Liver (tissue), 9 donors: Measurements from ENCODE around the gene RASL11A. TPM values are rescaled to one million over a fixed set of nuclear protein-coding genes. Genes with fewer than 3 reads are reported as not detected.
A peak's percentile ranks its signal among the peaks of the same experiment; 100 is the strongest.

Experiments
- DNase-seq: peaks from one replicate; pipeline ENCODE4 v3.0.0-alpha.2; 2017; ENCODE audit warnings: low spot score
- H3K27ac ChIP-seq, 2 donors: one replicate each; pipeline ENCODE4 v1.7.0; 2013; ENCODE audit warnings: inconsistent platforms in 2 of 2, low read length in 2 of 2, control low read depth in 1 of 2, low read depth in 1 of 2, mild to moderate bottlenecking in 1 of 2
- H3K27me3 ChIP-seq, 4 donors: one replicate each; pipeline versions ENCODE4 v1.6.1 to v1.7.0; 2013; ENCODE audit warnings: low read length in 3 of 4, inconsistent platforms in 1 of 4, mild to moderate bottlenecking in 1 of 4, moderate library complexity in 1 of 4; ENCODE audit not compliant: control insufficient read depth in 4 of 4, insufficient read depth in 4 of 4
- H3K36me3 ChIP-seq, 4 donors: one replicate each; pipeline versions ENCODE4 v1.6.1 to v1.7.0; 2013; ENCODE audit warnings: low read length in 3 of 4, mild to moderate bottlenecking in 3 of 4, low read depth in 1 of 4, moderate library complexity in 1 of 4; ENCODE audit not compliant: control insufficient read depth in 4 of 4, insufficient read depth in 3 of 4
- H3K4me1 ChIP-seq, 4 donors: one replicate each; pipeline versions ENCODE4 v1.6.1 to v1.7.0; 2013; ENCODE audit warnings: low read length in 3 of 4, mild to moderate bottlenecking in 3 of 4, moderate library complexity in 1 of 4; ENCODE audit not compliant: control insufficient read depth in 4 of 4, insufficient read depth in 4 of 4
- H3K4me3 ChIP-seq, 3 donors: one replicate each; pipeline versions ENCODE4 v1.6.1 to v1.7.0; 2013; ENCODE audit warnings: low read length in 3 of 3, control low read depth in 1 of 3, low read depth in 1 of 3, mild to moderate bottlenecking in 1 of 3
- H3K9ac ChIP-seq, 2 donors: one replicate each; pipeline ENCODE4 v1.7.0; 2013; ENCODE audit warnings: low read length in 2 of 2, mild to moderate bottlenecking in 2 of 2, moderate library complexity in 2 of 2, control low read depth in 1 of 2, low read depth in 1 of 2
- H3K9me3 ChIP-seq, 4 donors: one replicate each; pipeline versions ENCODE4 v1.6.1 to v1.7.0; 2013; ENCODE audit warnings: low read length in 3 of 4; ENCODE audit not compliant: control insufficient read depth in 4 of 4
- EGR1 ChIP-seq, 2 donors: IDR thresholded peaks; 2 replicates each; pipeline ENCODE4 v1.6.1; 2016 to 2018; ENCODE audit warnings: antibody characterized with exemption in 2 of 2, low read depth in 2 of 2
- FOXA1 ChIP-seq: IDR thresholded peaks from 2 replicates; pipeline ENCODE4 v1.6.1; 2016; ENCODE audit warnings: antibody characterized with exemption
- FOXA2 ChIP-seq: IDR thresholded peaks from 2 replicates; pipeline ENCODE4 v1.6.1; 2016; ENCODE audit warnings: antibody characterized with exemption
- GABPA ChIP-seq, 2 donors: IDR thresholded peaks in 1 of 2; conservative IDR thresholded peaks in 1 of 2; 2 replicates each; pipeline ENCODE4 v1.6.1; 2016; ENCODE audit warnings: antibody characterized with exemption in 2 of 2, mild to moderate bottlenecking in 1 of 2, moderate library complexity in 1 of 2
- HNF4A ChIP-seq, 2 donors: conservative IDR thresholded peaks; 2 replicates each; pipeline ENCODE4 v1.6.1; 2016; ENCODE audit warnings: antibody characterized with exemption in 2 of 2, mild to moderate bottlenecking in 2 of 2
- HNF4G ChIP-seq: IDR thresholded peaks from 2 replicates; pipeline ENCODE4 v1.6.1; 2016; ENCODE audit warnings: antibody characterized with exemption
- JUND ChIP-seq, 2 donors: IDR thresholded peaks; 2 replicates each; pipeline ENCODE4 v1.6.1; 2016; ENCODE audit warnings: antibody characterized with exemption in 2 of 2
- NR2F2 ChIP-seq: IDR thresholded peaks from 2 replicates; pipeline ENCODE4 v1.6.1; 2016; ENCODE audit warnings: antibody characterized with exemption
- RAD21 ChIP-seq, 2 donors: IDR thresholded peaks; 2 replicates each; pipeline ENCODE4 v1.6.1; 2016; ENCODE audit warnings: antibody characterized with exemption in 2 of 2, mild to moderate bottlenecking in 2 of 2
- RXRA ChIP-seq, 2 donors: IDR thresholded peaks; 2 replicates each; pipeline ENCODE4 v1.6.1; 2017 to 2018; ENCODE audit warnings: antibody characterized with exemption in 2 of 2, mild to moderate bottlenecking in 1 of 2
- SP1 ChIP-seq: IDR thresholded peaks from 2 replicates; pipeline ENCODE4 v1.6.1; 2018; ENCODE audit warnings: antibody characterized with exemption, mild to moderate bottlenecking
- TAF1 ChIP-seq: conservative IDR thresholded peaks from 2 replicates; pipeline ENCODE4 v1.6.1; 2016; ENCODE audit warnings: antibody characterized with exemption, mild to moderate bottlenecking
- YY1 ChIP-seq: IDR thresholded peaks from 2 replicates; pipeline ENCODE4 v1.6.1; 2016; ENCODE audit warnings: antibody characterized with exemption, mild to moderate bottlenecking
- ZBTB33 ChIP-seq: IDR thresholded peaks from 2 replicates; pipeline ENCODE4 v1.6.1; 2016; ENCODE audit warnings: antibody characterized with exemption
- WGBS: extraction: QIAGEN DNeasy Blood & Tissue Kit; methylation state at CpG from one replicate; pipeline ENCODE4 v1.1.7; 2013; 5-methylcytosine and 5-hydroxymethylcytosine counted together
- polyA plus RNA-seq, 2 donors: library from polyadenylated mRNA; stranded (reverse) in 1 of 2; unstranded in 1 of 2; fragments of 200-250 nt in 1 of 2; fragments of >200 nt in 1 of 2; fragmentation: Nextera tagmentation in 1 of 2; extraction: Ambion mirVana in 1 of 2; gene quantifications; one replicate each; pipeline versions ENCODE4 v1.2.1 to v1.2.3, GENCODE V29; 2013 to 2015
- total RNA-seq, 2 donors: library from RNA; depleted of rRNA; stranded (reverse); fragments of >200 nt; gene quantifications; one replicate each; pipeline ENCODE4 v1.2.3, GENCODE V29; 2014
- TF ChIP-seq, protein P1 (sequence below): IDR thresholded peaks from 2 replicates; pipeline ENCODE4 v1.6.1; 2016; ENCODE audit warnings: antibody characterized with exemption
- TF ChIP-seq, protein P2 (sequence below): IDR thresholded peaks from 2 replicates; pipeline ENCODE4 v1.6.1; 2016; ENCODE audit warnings: antibody characterized with exemption
- TF ChIP-seq, protein P3 (sequence below): fragments of 150-350 bp; IDR thresholded peaks from 2 replicates; pipeline ENCODE4 v1.5.1; 2017; ENCODE audit warnings: improper control_type of control experiment, low read depth, low read length; ENCODE audit not compliant: missing input control
- TF ChIP-seq, protein P4 (sequence below): IDR thresholded peaks from 2 replicates; pipeline ENCODE4 v1.6.1; 2016; ENCODE audit warnings: antibody characterized with exemption, mild to moderate bottlenecking
- donor health status: healthy.
- donor health status: healthy.
- donor health status: healthy.
- donor health status: healthy.
- donor health status: healthy.

RASL11A gene
- total and polyA plus RNA-seq, 4 donors, result 2.5 to 5.6 (median 4.0) TPM

GRCh38 chr13:27242702-27243101 lies 27.9 kb upstream of the RASL11A start:
- no peak overlapping the region for H3K4me3 ChIP-seq
- WGBS, result 91% methylated on average over 5 of the region's 5 CpGs
- no peak overlapping the region for H3K27ac ChIP-seq
- peak; percentile 74 for DNase-seq
- no peaks in the 10 kb centered on the region for H3K27me3 ChIP-seq
- no peaks in the 10 kb centered on the region for H3K4me1 ChIP-seq
- H3K36me3 ChIP-seq, result no peaks in the 10 kb centered on the region
- H3K9ac ChIP-seq, result no peak overlapping the region
- TF ChIP-seq NR2F2 (no peak), RXRA (IDR thresholded peaks at IDR 0.05) (no peak), GABPA (IDR thresholded peaks at IDR 0.05 in 1 of 2, conservative IDR thresholded peaks at IDR 0.05 in 1 of 2) (no peak), TAF1 (no peak), HNF4A (conservative IDR thresholded peaks at IDR 0.05) (no peak), FOXA1 (no peak), JUND (IDR thresholded peaks at IDR 0.05) (no peak)
- TF ChIP-seq, protein P1, sequence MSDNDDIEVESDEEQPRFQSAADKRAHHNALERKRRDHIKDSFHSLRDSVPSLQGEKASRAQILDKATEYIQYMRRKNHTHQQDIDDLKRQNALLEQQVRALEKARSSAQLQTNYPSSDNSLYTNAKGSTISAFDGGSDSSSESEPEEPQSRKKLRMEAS, result no peak
- TF ChIP-seq, protein P2, sequence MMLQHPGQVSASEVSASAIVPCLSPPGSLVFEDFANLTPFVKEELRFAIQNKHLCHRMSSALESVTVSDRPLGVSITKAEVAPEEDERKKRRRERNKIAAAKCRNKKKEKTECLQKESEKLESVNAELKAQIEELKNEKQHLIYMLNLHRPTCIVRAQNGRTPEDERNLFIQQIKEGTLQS, result no peak
- H3K9me3 ChIP-seq, result no peaks in the 10 kb centered on the region

- no peaks in the 10 kb centered on the region for H3K36me3 ChIP-seq
- H3K9ac ChIP-seq, result no peak overlapping the region
- H3K27ac ChIP-seq, result no peak overlapping the region
- H3K9me3 ChIP-seq, result no peaks in the 10 kb centered on the region
- WGBS, result 91% methylated on average over 7 of the region's 7 CpGs
- H3K4me1 ChIP-seq, result peaks cover 0 to 7% (median 1%) of the 10 kb centered on the region in 4 donors
- TF ChIP-seq HNF4G, result no peak
- no peak for DNase-seq
- no peak overlapping the region for H3K4me3 ChIP-seq
- no peaks in the 10 kb centered on the region for H3K27me3 ChIP-seq
Observed at GRCh38 chr13:27245610-27246009, 25.0 kb upstream of the RASL11A start.

DNA sequence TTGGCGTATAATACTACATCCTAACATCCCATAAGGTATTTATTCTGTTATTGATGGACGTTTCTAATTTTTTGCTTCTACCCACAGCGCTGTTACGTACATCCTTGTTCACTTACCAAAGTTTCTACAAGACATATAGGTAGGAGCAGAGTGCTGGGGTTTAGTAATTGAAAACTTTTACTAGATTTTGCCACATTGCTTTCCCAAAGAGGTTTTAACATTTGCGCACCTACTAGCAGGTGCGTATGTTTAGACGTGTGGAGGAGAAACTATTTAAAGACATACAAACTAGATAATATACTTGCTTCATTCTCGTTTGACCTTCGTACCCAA lies 19.8 kb upstream of the RASL11A start:
- H3K4me3 ChIP-seq, result peak overlapping the region; percentile 92 to 99 (median 97)
- under 1% methylated on average over 9 of the region's 9 CpGs for WGBS
- peak overlapping the region; percentile 98 to 99 for H3K9ac ChIP-seq
- H3K27me3 ChIP-seq, result no peaks in the 10 kb centered on the region
- DNase-seq, result no peak
- peaks cover 7 to 9% (median 8%) of the 10 kb centered on the region in 4 donors for H3K36me3 ChIP-seq
- peaks cover 8 to 31% (median 15%) of the 10 kb centered on the region in 4 donors for H3K4me1 ChIP-seq
- H3K27ac ChIP-seq, result peak overlapping the region; percentile 95 to 99
- no peak for TF ChIP-seq GABPA (IDR thresholded peaks at IDR 0.05 in 1 of 2, conservative IDR thresholded peaks at IDR 0.05 in 1 of 2)
- no peak for TF ChIP-seq JUND (IDR thresholded peaks at IDR 0.05)
- TF ChIP-seq, protein P3, sequence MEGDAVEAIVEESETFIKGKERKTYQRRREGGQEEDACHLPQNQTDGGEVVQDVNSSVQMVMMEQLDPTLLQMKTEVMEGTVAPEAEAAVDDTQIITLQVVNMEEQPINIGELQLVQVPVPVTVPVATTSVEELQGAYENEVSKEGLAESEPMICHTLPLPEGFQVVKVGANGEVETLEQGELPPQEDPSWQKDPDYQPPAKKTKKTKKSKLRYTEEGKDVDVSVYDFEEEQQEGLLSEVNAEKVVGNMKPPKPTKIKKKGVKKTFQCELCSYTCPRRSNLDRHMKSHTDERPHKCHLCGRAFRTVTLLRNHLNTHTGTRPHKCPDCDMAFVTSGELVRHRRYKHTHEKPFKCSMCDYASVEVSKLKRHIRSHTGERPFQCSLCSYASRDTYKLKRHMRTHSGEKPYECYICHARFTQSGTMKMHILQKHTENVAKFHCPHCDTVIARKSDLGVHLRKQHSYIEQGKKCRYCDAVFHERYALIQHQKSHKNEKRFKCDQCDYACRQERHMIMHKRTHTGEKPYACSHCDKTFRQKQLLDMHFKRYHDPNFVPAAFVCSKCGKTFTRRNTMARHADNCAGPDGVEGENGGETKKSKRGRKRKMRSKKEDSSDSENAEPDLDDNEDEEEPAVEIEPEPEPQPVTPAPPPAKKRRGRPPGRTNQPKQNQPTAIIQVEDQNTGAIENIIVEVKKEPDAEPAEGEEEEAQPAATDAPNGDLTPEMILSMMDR, result no peak
- TF ChIP-seq, protein P2, result no peak
- no peak for TF ChIP-seq HNF4G
- no peak for TF ChIP-seq RAD21 (IDR thresholded peaks at IDR 0.05)
- TF ChIP-seq NR2F2, result no peak
- TF ChIP-seq HNF4A (conservative IDR thresholded peaks at IDR 0.05), result no peak
- no peak for TF ChIP-seq TAF1
- no peak for TF ChIP-seq EGR1 (IDR thresholded peaks at IDR 0.05; ENCODE audit: low read depth in 2 of 2)
- TF ChIP-seq RXRA (IDR thresholded peaks at IDR 0.05), result no peak
- TF ChIP-seq SP1, result no peak
- no peak for TF ChIP-seq ZBTB33
- TF ChIP-seq FOXA1, result no peak
- TF ChIP-seq, protein P4, sequence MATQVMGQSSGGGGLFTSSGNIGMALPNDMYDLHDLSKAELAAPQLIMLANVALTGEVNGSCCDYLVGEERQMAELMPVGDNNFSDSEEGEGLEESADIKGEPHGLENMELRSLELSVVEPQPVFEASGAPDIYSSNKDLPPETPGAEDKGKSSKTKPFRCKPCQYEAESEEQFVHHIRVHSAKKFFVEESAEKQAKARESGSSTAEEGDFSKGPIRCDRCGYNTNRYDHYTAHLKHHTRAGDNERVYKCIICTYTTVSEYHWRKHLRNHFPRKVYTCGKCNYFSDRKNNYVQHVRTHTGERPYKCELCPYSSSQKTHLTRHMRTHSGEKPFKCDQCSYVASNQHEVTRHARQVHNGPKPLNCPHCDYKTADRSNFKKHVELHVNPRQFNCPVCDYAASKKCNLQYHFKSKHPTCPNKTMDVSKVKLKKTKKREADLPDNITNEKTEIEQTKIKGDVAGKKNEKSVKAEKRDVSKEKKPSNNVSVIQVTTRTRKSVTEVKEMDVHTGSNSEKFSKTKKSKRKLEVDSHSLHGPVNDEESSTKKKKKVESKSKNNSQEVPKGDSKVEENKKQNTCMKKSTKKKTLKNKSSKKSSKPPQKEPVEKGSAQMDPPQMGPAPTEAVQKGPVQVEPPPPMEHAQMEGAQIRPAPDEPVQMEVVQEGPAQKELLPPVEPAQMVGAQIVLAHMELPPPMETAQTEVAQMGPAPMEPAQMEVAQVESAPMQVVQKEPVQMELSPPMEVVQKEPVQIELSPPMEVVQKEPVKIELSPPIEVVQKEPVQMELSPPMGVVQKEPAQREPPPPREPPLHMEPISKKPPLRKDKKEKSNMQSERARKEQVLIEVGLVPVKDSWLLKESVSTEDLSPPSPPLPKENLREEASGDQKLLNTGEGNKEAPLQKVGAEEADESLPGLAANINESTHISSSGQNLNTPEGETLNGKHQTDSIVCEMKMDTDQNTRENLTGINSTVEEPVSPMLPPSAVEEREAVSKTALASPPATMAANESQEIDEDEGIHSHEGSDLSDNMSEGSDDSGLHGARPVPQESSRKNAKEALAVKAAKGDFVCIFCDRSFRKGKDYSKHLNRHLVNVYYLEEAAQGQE, result no peak
- TF ChIP-seq FOXA2, result no peak
- no peak for TF ChIP-seq YY1
- TF ChIP-seq, protein P1, result no peak
- H3K9me3 ChIP-seq, result no peaks in the 10 kb centered on the region
